RWPE1 (cell line): Measurements from ENCODE around the gene FCHSD2.
"Not testable (repeated sequence)": the region's sequence is repeated elsewhere in the genome, so short reads cannot be mapped to it uniquely, and the experiment has no call there.

Experiments
- CTCF ChIA-PET: fragments of 350-600 bp; sonication (Branson Sonifier 250); formaldehyde crosslinking; extraction: SDS; loops from one replicate; lab custom pipeline; 2021; lab: Yijun Ruan, JAX
- POLR2A ChIA-PET: fragments of 400-600 bp; formaldehyde crosslinking; extraction: SDS; loops from one replicate; lab custom pipeline; 2020; ENCODE audit warnings: antibody characterized with exemption; ENCODE audit not compliant: low non-redundant PET; lab: Yijun Ruan, JAX
- DNase-seq: peaks from one replicate; pipeline ENCODE4 v3.0.0; 2012; ENCODE audit warnings: low spot score
- H3K27ac ChIP-seq: fragments of 450-650 bp; 2 replicates; pipeline ENCODE4 v1.5.1; 2017
- CTCF ChIP-seq: fragments of 450-650 bp; conservative IDR thresholded peaks from 2 replicates; pipeline ENCODE4 v1.5.1; 2017; ENCODE audit warnings: low read depth, mild to moderate bottlenecking

The FCHSD2 gene

GRCh38 chr11:72860010-72860409 lies 282.1 kb downstream of the FCHSD2 start:
- no peak for TF ChIP-seq CTCF
- POLR2A ChIA-PET: no interaction called here
- CTCF ChIA-PET: interaction anchor here (0.6 kb wide), 1 partner anchor 156 kb away, joined by 3 read pairs; no protein-coding TSS in a partner anchor
- DNase-seq: no peak
- no peak overlapping the region for H3K27ac ChIP-seq

- ChIA-PET POLR2A (no interaction called here), CTCF (interaction anchor here (0.7 kb wide), 1 partner anchor 11 kb away, joined by 4 read pairs; no protein-coding TSS in a partner anchor)
Measured at GRCh38 chr11:72859126-72859525, 283.0 kb downstream of the FCHSD2 start.

GRCh38 chr11:72858267-72858666 lies 283.9 kb downstream of the FCHSD2 start:
- DNase-seq, CTCF ChIA-PET, POLR2A ChIA-PET, H3K27ac ChIP-seq: not testable (repeated sequence)

More at GRCh38 chr11:72859126-72859525, 283.0 kb downstream of the FCHSD2 start:
- TF ChIP-seq CTCF: no peak
- no peak overlapping the region for H3K27ac ChIP-seq
- no peak for DNase-seq

- no peak overlapping the region for H3K27ac ChIP-seq
- CTCF ChIA-PET: interaction anchor here (1.0 kb wide), 1 partner anchor 286 kb away, joined by 3 read pairs; the partner anchor contains the start of gene FCHSD2
- POLR2A ChIA-PET: no interaction called here
- TF ChIP-seq CTCF: no peak
- DNase-seq: no peak
Measured at GRCh38 chr11:72856551-72857345, 285.4 kb downstream of the FCHSD2 start.

GRCh38 chr11:72856065-72856464 lies 286.1 kb downstream of the FCHSD2 start:
- CTCF ChIA-PET: no interaction called here
- DNase-seq: no peak
- no peak overlapping the region for H3K27ac ChIP-seq
- POLR2A ChIA-PET: no interaction called here
- no peak for TF ChIP-seq CTCF

- ChIA-PET POLR2A (no interaction called here), CTCF (no interaction called here)
- TF ChIP-seq CTCF: no peak
- H3K27ac ChIP-seq: no peak overlapping the region
- DNase-seq: no peak
Measured at GRCh38 chr11:72851726-72852125, 290.4 kb downstream of the FCHSD2 start.

GRCh38 chr11:72850832-72851231 lies 291.3 kb downstream of the FCHSD2 start:
- H3K27ac ChIP-seq: no peak overlapping the region
- no peak for DNase-seq
- ChIA-PET CTCF (no interaction called here), POLR2A (no interaction called here)
- no peak for TF ChIP-seq CTCF
